GM18517 (cell line): ENCODE data around the gene SLC16A11.
A peak's percentile ranks its signal among the peaks of the same experiment; 100 is the strongest.
"Not testable (repeated sequence)": the region's sequence is repeated elsewhere in the genome, so short reads cannot be mapped to it uniquely, and the experiment has no call there.

ENCODE experiments used
- ATAC-seq: cut with Tn5 transposase; IDR thresholded peaks from one replicate; pipeline ENCODE4 v1.9.1; 2021; ENCODE audit warnings: mild to moderate bottlenecking, moderate library complexity; ENCODE audit not compliant: unreplicated experiment

Gene SLC16A11

DNA sequence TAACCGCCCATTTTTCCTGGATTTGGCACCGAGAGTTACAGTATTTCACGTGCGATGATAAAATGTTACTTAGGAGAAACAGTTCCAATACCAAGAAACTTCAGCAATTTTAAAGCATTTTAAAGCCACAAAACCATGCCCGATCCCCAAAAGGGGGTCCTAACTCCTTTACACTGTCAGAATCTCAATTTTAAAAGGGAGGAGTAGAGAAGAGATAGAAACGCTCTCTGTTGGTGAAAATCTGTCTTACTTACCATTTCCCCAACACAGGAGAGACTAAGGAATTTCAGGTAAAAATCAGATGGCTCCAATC, 32.0 kb downstream of the SLC16A11 start:
- no peak for ATAC-seq

DNA sequence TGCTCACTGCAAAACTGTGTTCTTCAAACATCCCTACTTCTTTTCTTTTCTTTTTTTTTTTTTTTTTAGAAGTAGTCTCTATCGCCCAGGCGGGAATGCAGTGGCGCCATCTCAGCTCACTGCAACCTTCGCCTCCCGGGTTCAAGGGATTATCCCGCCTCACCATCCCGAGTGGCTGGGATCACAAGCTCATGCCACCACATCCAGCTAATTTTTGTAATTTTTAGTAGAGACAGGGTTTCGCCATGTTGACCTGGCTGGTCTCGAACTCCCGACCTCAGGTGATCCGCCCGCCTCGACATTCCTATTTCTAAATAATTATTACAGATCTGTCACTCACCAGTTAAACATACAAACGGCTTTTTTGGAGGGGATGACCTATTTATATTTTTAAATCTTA, 32.5 kb downstream of the SLC16A11 start:
- ATAC-seq: no peak

DNA sequence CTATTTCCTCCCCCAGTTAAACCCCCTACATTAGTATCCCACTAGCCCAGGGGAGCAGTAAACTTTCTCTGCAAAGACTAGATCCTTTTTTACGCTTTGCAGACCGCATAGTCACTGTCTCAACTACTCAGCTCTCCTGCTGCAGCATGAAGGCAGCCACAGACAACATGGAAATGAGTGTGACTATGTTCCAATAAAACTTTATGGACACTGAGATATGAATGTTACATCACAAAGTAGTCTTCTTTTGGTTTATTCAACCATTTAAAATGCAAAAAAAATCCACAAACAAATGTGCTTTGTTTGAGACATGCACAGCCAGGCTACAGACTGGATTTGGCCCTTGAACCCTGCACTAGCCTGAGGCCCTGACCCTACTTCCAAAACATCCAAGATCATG, 33.4 kb downstream of the SLC16A11 start:
- ATAC-seq: no peak

DNA sequence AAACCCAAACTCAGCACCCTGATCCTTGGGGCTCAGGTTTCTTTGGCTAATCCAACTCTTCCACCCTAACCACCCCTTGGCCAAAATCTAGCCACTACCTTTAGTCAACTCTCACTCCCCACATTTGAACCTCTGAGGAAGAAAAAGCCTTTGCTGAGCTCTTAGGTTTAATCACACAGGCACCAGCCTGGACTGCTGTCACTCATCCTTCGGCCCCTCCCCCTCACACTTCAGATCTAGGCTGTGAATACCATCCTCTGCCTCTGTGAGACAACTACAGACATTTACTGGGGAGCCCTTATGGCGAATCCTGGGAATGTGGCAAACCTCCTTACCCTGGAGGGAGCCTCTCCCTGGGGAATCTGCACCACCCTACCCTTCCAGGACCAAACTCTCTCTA, 36.7 kb downstream of the SLC16A11 start:
- no peak for ATAC-seq

DNA sequence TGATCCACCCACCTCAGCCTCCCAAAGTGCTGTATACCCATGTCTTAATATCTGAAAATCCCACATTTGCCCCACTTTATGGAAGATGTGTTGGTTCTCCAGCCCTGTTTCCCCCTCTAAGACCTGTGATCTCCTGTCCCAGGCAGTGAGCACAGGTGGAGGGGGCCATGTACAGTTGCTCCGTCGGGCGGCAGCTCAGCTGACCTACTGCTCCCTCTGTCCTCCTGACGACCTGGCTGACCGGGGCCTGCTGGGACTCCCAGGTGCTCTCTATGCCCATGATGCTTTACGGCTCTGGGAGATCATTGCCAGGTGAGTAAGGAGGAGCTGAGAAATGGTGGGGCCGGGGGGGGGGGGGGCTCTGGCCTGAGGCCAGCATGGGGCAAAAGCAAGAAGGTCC, 38.2 kb downstream of the SLC16A11 start:
- ATAC-seq: no peak

DNA sequence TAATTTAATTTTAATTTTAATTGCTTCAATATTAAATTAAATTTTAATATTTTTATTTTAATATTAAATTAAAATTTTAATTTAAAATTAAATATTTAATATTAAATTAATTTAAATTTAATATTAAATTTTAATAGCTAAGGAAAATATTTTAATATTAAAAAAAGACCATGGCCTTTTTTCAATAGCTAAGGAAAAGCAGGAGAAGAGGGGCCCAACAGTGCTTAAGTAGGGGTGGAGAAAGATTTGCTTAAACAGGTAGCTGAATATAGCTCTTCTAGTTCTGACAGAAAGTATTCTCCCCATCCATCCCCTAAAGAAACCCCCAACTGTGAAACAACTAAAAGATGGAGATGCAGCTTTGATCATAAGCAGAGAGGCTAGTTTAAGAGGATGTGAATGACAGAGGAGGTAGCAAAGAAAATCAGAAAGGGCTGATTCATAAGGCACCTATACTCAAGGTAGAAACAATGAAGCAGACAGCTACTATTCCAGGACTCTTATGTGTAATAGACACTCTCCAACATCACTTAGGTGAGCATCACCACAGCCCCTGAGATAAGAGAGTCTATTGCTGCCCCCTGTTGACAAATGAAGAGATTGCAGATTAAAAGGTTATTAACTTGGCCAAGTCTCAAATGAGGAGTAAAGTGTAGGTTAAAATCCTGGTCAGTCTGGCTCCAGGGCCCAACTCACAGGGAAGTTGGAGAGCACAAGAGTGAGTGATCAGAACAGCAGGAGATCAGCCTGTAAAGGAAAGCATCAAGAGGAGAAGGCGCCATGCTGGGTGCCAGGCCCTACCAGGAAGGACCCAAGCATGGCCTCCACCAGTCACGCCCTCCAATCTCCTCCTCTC, 39.3 kb downstream of the SLC16A11 start:
- peak; percentile 55 for ATAC-seq

DNA sequence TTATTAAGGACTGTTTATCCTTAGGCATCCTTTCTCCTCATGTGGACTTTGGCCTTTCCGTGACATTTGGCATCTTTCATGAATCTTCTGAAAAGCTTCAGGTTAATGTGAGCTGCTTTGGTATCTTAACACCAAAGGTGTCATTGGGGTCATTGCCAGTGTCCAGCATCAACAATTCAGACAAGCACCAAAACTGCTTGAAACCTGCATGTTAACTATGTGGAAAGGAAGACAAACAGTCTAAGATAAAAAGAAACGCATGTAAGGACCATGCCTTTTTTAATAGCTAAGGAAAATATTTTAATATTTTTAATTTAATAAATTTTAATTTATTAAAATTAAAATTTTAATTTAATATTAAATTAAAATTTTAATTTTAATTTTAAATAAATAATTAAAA, 40.1 kb downstream of the SLC16A11 start:
- no peak for ATAC-seq

DNA sequence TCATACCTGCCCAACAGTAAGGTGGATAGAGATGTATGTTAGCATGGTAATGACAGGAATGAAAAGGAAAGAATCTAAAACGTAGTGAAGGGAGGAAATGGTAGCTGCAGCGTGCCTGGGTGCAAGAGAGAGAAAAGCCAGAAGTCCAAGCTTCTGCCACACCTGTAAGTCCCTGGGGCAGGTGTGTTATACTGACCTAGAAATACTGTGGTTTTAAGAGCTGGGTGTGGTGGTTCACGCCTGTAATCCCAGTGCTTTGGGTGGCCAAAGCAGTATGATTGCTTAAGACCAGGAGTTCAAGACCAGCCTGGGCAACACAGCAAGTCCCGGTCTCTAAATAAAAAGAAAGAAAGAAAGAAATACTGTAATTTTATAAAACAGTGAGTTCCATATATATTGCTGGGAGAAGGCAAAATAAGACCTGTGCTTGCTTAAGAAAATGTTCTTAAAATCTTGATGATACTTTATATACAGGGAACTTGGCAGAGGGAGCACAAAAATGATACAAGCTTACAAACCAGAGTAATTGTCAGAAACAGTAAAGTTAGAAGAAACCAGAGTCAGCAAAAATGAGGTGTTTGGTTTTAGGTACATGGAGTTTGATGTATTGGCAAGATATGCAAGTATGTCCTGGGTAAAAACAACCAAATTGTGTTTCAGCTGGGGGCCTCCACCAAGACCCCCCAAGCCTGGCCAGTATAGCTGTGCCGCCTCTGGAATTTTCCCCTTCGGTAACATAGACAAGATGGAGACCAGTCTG, 41.4 kb downstream of the SLC16A11 start:
- no peak for ATAC-seq

DNA sequence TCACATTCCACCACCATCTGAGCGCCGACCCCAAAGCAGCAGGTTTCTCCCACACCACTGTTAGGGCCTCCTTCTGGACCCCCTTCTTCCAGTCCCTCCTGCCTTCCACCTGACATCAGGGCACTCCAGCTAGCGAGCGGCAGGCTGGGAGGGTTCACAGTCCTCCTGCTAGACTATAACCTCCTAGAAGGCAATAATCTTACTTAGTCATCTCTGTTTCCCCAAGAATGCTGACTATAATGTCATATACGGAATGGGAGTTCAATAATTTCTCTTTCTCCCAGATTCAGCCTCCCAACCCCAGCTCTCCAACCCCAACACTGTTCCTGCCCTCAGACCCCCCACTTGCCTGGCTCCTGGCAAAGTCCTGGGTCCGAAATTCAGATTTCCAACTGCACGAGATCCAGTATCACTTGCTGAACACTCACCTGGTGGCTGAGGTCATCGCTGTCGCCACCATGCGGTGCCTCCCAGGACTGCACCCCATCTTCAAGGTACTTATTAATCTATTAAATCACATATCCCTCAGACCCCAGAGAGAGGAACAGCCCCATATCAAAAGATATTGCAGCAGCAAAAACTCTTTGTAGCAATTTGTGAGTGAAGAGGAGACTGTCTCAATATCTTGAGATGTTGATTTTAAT, 42.5 kb downstream of the SLC16A11 start:
- ATAC-seq: no peak

DNA sequence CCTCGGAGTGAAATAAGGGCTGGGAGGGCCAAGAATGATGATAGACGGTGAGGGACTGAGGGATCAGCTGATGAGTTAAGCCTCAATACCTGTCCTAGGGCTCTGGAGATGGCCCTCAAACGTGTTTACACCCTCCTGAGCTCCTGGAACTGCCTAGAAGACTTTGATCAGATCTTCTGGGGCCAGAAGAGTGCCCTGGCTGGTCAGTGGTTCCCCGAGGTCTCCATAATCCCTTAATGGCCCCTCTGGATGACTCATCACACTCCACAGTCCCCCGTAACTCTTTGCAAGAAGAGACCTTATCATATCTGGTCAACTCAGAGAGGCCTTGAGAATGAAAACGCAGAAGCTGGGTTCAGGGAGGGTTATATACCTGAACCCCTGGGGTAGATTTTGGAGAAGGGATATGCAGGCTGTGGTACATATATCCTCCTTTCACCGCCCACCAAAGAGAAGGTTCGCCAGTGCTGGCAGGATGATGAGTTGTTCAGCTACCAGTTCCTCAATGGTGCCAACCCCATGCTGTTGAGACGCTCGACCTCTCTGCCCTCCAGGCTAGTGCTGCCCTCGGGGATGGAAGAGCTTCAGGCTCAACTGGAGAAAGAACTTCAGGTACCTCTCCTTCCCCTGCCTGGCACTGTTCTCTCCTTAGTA, 44.9 kb downstream of the SLC16A11 start:
- no peak for ATAC-seq

DNA sequence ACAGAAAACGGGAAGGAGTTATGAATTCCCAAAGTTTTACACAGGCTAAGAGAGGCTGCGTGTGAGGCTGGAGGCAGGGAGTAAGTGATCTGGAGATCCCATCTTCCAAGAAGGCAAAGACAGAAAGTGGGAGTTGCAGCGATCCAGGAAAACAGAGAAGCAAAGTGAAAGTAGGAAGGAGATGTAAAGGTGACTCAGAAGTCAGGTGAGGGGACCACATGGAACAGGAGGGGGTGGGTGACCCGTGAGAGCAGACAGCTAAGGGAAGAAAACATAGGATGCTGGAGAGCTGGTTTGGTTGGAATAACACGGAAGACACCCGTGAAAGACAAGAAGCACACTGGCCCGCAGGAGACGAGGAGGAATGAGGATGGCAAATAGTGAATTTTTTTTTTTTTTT, 46.7 kb downstream of the SLC16A11 start:
- ATAC-seq: no peak

DNA sequence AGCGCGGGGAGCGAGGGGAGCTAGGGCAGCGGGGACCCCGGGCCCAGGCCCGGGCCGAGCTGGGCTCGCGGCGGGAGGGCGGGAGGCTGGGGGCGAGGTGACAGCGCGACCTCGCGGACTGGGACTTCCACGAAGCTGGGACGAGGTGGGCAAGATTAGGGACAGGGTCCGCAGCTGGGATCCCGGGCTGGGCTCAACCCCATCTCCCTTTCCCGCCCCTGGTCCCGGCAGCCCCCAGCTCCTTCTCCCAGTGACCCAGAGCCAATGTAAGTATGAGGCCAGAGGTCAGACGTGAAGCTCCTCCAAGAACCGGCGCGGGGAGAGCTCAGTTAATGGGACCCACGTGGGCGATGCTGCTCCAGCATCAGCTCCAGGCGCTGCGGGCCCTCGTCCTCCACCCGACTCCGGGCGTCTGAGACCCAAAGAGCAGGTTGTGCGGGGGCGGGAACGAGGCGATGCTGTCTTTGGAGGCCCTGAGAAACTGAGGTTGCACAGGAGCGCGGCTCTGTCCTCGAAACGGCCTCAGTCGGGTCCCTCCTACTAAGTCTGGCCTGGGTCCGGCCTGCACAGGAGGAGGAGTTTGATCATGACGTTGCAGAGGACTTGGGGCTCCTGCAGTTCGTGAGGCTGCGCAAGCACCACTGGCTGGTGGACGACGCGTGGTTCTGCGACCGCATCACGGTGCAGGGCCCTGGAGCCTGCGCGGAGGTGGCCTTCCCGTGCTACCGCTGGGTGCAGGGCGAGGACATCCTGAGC, 47.5 kb downstream of the SLC16A11 start:
- no peak for ATAC-seq

DNA sequence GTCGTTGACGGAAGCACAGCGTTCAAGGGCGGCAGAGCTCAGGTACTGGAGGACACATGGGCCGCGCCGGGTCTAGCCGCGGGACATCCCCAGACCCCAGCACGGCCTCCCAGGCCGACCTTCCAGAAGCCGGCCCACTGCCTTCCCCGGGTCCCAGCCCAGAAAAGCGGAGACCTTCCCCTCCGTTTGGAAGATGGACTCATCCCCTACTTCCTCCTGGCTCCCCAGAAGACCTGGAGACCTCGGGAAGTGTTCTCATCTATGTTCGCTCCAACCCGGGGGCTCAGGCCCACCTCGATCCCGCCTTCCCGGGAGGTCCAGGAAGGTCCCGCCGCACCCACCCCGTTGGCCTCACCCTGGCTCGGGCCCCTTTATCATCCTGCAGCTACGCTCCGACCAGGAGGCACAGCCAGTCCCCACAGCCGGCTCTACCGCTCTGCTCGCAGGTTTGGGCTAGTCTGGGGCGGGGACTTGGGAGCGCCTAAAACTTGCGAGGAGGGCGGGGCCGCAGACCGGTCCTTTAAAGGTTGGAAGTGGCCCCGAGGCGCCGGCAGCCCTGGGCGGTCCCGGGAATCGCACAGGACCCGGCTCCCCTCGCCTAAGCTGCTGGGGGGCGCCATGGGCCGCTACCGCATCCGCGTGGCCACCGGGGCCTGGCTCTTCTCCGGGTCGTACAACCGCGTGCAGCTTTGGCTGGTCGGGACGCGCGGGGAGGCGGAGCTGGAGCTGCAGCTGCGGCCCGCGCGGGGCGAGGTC, 48.2 kb downstream of the SLC16A11 start, which contains the start of gene ALOX12:
TSS of gene ALOX12 (plus strand) at position 550 of the 756 bp plus-strand sequence. CDS start at position 619, 69 bp downstream.
- ATAC-seq: no peak

DNA sequence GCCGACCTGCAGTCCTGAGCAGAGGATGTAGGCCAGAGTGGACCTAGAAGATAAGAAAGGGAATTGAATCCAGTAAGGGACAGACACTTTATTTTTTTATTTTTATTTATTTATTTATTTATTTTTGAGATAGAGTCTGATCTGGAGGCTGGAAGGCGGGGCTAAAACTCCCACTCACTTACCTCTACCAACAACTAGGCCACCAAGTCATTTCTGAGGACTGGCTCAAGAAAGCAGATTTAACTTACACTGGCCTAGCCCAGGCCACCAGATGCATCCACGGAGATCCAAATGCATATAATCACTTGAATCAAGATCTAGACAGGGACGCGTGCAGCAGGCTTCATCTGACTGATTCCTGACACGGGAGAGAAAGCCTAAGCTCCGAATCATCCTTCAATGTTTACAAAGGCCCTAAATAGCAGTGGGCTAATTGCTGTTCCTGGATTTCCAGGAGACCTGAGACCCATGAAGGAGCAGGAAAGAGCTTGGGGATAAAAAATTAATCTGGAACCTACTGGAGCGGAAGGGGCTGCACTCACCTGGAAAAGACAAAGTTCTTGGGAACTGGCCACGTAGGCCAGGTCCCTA, 49.1 kb downstream of the SLC16A11 start:
- ATAC-seq: no peak

DNA sequence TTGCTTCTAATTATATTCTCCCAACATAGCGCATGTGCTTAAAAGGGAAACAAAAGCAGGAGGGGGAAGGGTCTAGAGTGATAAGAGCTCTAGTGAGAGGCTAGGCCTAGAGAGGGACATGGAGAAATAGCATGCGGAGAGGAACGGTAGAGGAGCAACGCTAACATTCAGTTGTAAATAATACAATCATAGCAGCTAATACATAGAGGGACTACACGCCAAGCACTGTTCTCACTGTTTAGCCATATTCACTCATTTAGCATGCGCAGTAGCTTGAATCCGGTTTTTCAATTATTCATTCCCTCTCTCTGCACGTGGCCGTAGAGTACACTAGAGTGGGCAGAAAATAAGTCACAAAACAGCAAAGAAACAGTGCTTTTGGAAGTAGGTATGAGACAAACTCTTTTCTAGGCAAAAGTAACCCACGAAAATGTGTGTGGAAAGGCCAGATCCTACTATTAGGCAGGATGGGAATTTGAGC, 49.7 kb downstream of the SLC16A11 start:
- ATAC-seq: no peak

DNA sequence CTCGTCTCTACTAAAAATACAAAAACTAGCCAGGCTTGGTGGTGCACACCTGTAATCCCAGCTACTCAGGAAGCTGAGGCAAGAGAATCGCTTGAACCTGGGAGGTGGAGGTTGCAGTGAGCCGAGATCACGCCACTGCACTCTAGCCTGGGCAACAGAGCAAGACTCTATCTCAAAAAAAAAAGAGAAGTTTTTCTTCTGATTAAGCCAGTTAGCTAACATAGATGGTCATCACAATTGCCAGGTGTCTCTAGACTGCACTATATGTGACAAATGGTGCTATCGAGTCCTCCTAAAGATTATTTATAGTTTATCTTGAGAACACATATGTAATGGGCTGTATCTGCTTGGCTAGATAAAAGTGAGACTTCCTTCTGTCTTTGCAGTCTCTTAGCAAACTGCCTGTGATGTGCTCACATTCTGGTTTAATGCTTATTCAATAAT, 50.3 kb downstream of the SLC16A11 start:
- ATAC-seq: not testable (repeated sequence)
